GM12865 (cell line): ENCODE data around the gene MATN1.
A peak's percentile ranks its signal among the peaks of the same experiment; 100 is the strongest.

Experiments
- DNase-seq: peaks from one replicate; pipeline ENCODE4 v3.0.0; 2010; ENCODE audit warnings: low read depth
- H3K4me3 ChIP-seq: 2 replicates; pipeline ENCODE4 v1.5.1; 2011; ENCODE audit warnings: mild to moderate bottlenecking, low read depth, low read length, control low read depth
- TF ChIP-seq, protein P1 (sequence below): IDR thresholded peaks from 2 replicates; pipeline ENCODE4 v1.5.1; 2011; ENCODE audit warnings: low read length, control low read depth, low read depth, inconsistent platforms; ENCODE audit not compliant: insufficient read depth; ENCODE audit errors: missing control alignments

Gene MATN1

GRCh38 chr1:30761381-30762151 is 38.2 kb upstream of the MATN1 start:
- H3K4me3 ChIP-seq = peak overlapping the region; percentile 88
- peak; percentile 46 for DNase-seq

GRCh38 chr1:30760596-30761324 is 37.4 kb upstream of the MATN1 start:
- DNase-seq = peak; percentile 62
- TF ChIP-seq, protein P1, sequence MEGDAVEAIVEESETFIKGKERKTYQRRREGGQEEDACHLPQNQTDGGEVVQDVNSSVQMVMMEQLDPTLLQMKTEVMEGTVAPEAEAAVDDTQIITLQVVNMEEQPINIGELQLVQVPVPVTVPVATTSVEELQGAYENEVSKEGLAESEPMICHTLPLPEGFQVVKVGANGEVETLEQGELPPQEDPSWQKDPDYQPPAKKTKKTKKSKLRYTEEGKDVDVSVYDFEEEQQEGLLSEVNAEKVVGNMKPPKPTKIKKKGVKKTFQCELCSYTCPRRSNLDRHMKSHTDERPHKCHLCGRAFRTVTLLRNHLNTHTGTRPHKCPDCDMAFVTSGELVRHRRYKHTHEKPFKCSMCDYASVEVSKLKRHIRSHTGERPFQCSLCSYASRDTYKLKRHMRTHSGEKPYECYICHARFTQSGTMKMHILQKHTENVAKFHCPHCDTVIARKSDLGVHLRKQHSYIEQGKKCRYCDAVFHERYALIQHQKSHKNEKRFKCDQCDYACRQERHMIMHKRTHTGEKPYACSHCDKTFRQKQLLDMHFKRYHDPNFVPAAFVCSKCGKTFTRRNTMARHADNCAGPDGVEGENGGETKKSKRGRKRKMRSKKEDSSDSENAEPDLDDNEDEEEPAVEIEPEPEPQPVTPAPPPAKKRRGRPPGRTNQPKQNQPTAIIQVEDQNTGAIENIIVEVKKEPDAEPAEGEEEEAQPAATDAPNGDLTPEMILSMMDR = no peak
- H3K4me3 ChIP-seq = peak overlapping the region; percentile 88

More at GRCh38 chr1:30761381-30762151, 38.2 kb upstream of the MATN1 start:
- TF ChIP-seq, protein P1 = no peak

DNA sequence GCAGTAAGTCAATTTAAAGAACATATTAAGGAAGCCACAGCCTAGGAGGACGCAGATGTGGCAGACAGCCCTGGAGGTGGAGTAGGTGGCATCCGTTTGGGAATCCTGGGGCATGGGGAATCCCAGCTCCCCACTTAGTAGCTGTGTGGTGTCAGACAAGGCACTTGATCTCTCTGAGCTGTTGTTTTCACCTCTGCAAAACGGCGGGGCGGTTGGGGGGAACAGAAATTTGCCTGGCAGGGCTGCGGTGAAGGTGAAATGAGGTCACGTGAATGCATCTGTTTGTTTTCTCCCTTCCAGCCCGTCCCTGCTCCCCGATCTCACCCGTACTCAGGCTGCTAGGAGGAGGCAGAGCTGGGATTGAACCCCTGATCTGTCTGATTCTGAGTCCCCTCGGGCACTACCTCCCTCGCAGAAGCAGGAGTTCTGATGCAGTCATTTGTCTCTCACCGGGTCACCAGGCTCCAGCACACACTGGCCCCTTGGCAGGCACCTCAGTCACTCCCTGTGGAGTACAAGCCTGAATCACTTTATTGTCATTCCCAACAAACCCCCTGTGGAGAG is 36.4 kb upstream of the MATN1 start:
- peak overlapping the region; percentile 88 for H3K4me3 ChIP-seq
- peak; percentile 87 for DNase-seq
- TF ChIP-seq, protein P1 = no peak

- H3K4me3 ChIP-seq = peak overlapping the region; percentile 88
- TF ChIP-seq, protein P1 = no peak
- DNase-seq = peak; percentile 94
Observed at GRCh38 chr1:30758785-30759380, 35.5 kb upstream of the MATN1 start.

DNA sequence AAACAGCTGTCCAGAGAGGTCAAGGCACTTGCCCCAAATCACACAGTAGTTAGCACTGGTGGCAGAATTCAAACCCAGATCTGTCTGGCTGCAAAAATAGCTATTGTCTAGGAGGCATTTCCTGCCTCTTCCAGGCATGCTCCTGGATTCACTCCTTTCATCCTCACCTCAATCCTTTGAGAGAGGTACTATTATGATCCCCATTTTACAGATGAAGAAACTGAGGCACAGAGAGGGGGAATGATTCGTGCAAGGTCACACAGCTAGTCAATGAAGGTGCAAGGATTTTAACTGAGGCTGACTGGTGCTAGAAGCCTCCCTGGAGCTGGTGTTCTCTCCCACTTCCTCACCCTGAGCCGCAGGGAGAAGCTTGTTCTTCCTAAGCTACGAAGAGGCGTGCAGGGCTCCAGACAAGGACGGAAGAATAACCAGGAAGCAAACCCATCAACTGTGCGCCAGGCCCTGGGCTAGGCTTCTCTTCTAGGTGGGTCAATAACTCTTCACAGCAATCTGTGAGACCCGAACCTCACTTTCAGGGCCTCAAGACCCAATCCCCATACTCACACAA is 34.8 kb upstream of the MATN1 start:
- DNase-seq = no peak
- TF ChIP-seq, protein P1 = no peak
- H3K4me3 ChIP-seq = peak overlapping the region; percentile 88

- H3K4me3 ChIP-seq = peak within 1 kb of the TSS; percentile 88
- peak; percentile 78 for DNase-seq
- TF ChIP-seq, protein P1 = no peak
Observed at GRCh38 chr1:30757352-30758120, 34.2 kb upstream of the MATN1 start, which contains the start of gene LAPTM5. LAPTM5 (minus strand) TSS chr1:30757774; CDS start chr1:30757745, 29 bp downstream.
